Activated naive CD4-positive, alpha-beta T cell treated with anti-CD3 and anti-CD28 coated beads, Interleukin-2, amount 10 ng/mL, durations not matched to agents 7 days and 5 days (primary cell): ENCODE data around the gene SERTAD1.
"Not testable (repeated sequence)": the region's sequence is repeated elsewhere in the genome, so short reads cannot be mapped to it uniquely, and the experiment has no call there.

Source experiments
- CTCF ChIA-PET: fragments of 350-600 bp; sonication (Branson Sonifier 250); formaldehyde crosslinking; loops from one replicate; lab custom pipeline; 2021; ENCODE audit warnings: antibody characterized with exemption; lab: Charles Lee
- DNase-seq: peaks from one replicate; pipeline ENCODE4 v3.0.0-alpha.2; 2020
- H3K27ac Mint-ChIP-seq: one replicate; pipeline ENCODE4 v1.8.0; 2021; ENCODE audit warnings: mild to moderate bottlenecking, moderate library complexity, mixed read lengths
- H3K27me3 Mint-ChIP-seq: one replicate; pipeline ENCODE4 v1.8.0; 2021; ENCODE audit warnings: mild to moderate bottlenecking, mixed read lengths
- H3K36me3 Mint-ChIP-seq: one replicate; pipeline ENCODE4 v1.8.0; 2021; ENCODE audit warnings: mixed read lengths
- H3K4me1 Mint-ChIP-seq: one replicate; pipeline ENCODE4 v1.8.0; 2021; ENCODE audit warnings: mixed read lengths
- H3K4me3 Mint-ChIP-seq: one replicate; pipeline ENCODE4 v1.8.0; 2021; ENCODE audit warnings: mild to moderate bottlenecking, moderate library complexity, mixed read lengths
- H3K9me3 Mint-ChIP-seq: one replicate; pipeline ENCODE4 v1.8.0; 2021; ENCODE audit warnings: mixed read lengths

Gene SERTAD1

GRCh38 chr19:40425450-40426287, at the start of gene SERTAD1:
Gene SERTAD1 (minus strand): TSS chr19:40425992. CDS start chr19:40423546, 2,446 bp downstream.
- peaks cover 40% of the 10 kb centered on the region for H3K4me1 Mint-ChIP-seq
- peak within 1 kb of the TSS; percentile 90 for H3K27ac Mint-ChIP-seq
- peak; percentile 100 for DNase-seq
- peak within 1 kb of the TSS; percentile 80 for H3K4me3 Mint-ChIP-seq
- H3K36me3 Mint-ChIP-seq = peaks cover 15% of the 10 kb centered on the region
- peaks cover 14% of the 10 kb centered on the region for H3K27me3 Mint-ChIP-seq
- CTCF ChIA-PET = interaction anchor here (0.7 to 1.2 kb wide), 3 partner anchors 16 to 120 kb away, joined by 3 read pairs; no protein-coding TSS in a partner anchor
- H3K9me3 Mint-ChIP-seq = no peaks in the 10 kb centered on the region

- CTCF ChIA-PET = no interaction called here
- no peaks in the 10 kb centered on the region for H3K36me3 Mint-ChIP-seq
- no peaks in the 10 kb centered on the region for H3K9me3 Mint-ChIP-seq
Measured at GRCh38 chr19:40474737-40475136, 48.9 kb upstream of the SERTAD1 start.

GRCh38 chr19:40472516-40472915, 46.7 kb upstream of the SERTAD1 start:
- CTCF ChIA-PET = no interaction called here
- Mint-ChIP-seq H3K9me3 (no peaks in the 10 kb centered on the region), H3K27me3 (peaks cover 22% of the 10 kb centered on the region), H3K27ac (no peak overlapping the region), H3K36me3 (no peaks in the 10 kb centered on the region), H3K4me1 (peaks cover 3% of the 10 kb centered on the region), H3K4me3 (no peak overlapping the region)
- no peak for DNase-seq

More at GRCh38 chr19:40474737-40475136, 48.9 kb upstream of the SERTAD1 start:
- peaks cover 4% of the 10 kb centered on the region for H3K27me3 Mint-ChIP-seq
- H3K4me1 Mint-ChIP-seq = no peaks in the 10 kb centered on the region
- DNase-seq = no peak
- H3K27ac Mint-ChIP-seq = no peak overlapping the region
- H3K4me3 Mint-ChIP-seq = no peak overlapping the region

GRCh38 chr19:40471111-40471510, 45.3 kb upstream of the SERTAD1 start:
- peaks cover 30% of the 10 kb centered on the region for H3K27me3 Mint-ChIP-seq
- CTCF ChIA-PET = no interaction called here

GRCh38 chr19:40469011-40469410, 43.2 kb upstream of the SERTAD1 start:
- H3K9me3 Mint-ChIP-seq = no peaks in the 10 kb centered on the region
- peaks cover 4% of the 10 kb centered on the region for H3K36me3 Mint-ChIP-seq
- CTCF ChIA-PET = no interaction called here
- peaks cover 30% of the 10 kb centered on the region for H3K4me1 Mint-ChIP-seq
- DNase-seq = no peak
- H3K27me3 Mint-ChIP-seq = peaks cover 34% of the 10 kb centered on the region
- no peak overlapping the region for H3K27ac Mint-ChIP-seq
- H3K4me3 Mint-ChIP-seq = no peak overlapping the region

More at GRCh38 chr19:40471111-40471510, 45.3 kb upstream of the SERTAD1 start:
- H3K4me3 Mint-ChIP-seq = no peak overlapping the region
- H3K4me1 Mint-ChIP-seq = peaks cover 10% of the 10 kb centered on the region
- DNase-seq = no peak
- no peaks in the 10 kb centered on the region for H3K9me3 Mint-ChIP-seq
- H3K27ac Mint-ChIP-seq = no peak overlapping the region
- H3K36me3 Mint-ChIP-seq = peaks cover 4% of the 10 kb centered on the region

- peak; percentile 23 for DNase-seq
- CTCF ChIA-PET = no interaction called here
- Mint-ChIP-seq H3K36me3 (peaks cover 4% of the 10 kb centered on the region), H3K4me1 (peaks cover 30% of the 10 kb centered on the region), H3K27me3 (peaks cover 34% of the 10 kb centered on the region), H3K4me3 (peak within 1 kb of the TSS; percentile 84), H3K9me3 (no peaks in the 10 kb centered on the region), H3K27ac (peak within 1 kb of the TSS; percentile 86)
Measured at GRCh38 chr19:40466985-40467734, 41.4 kb upstream of the SERTAD1 start, which contains the start of gene SPTBN4. Gene SPTBN4 (plus strand): TSS chr19:40467001. CDS start chr19:40472622, 5,621 bp downstream.

GRCh38 chr19:40466219-40466984, 40.6 kb upstream of the SERTAD1 start:
- Mint-ChIP-seq H3K4me3 (peak overlapping the region; percentile 84), H3K27me3 (peaks cover 34% of the 10 kb centered on the region), H3K36me3 (peaks cover 4% of the 10 kb centered on the region), H3K4me1 (peaks cover 32% of the 10 kb centered on the region), H3K9me3 (no peaks in the 10 kb centered on the region), H3K27ac (peak overlapping the region; percentile 2)
- CTCF ChIA-PET = interaction anchor here (0.5 to 2.9 kb wide), 6 partner anchors 46 to 672 kb away, joined by 3 to 19 read pairs (median 10); partner anchors contain the start of genes LTBP4 and PRX
- peak; percentile 52 for DNase-seq

GRCh38 chr19:40465557-40466218, 39.9 kb upstream of the SERTAD1 start, which contains the start of gene BLVRB:
Gene BLVRB (minus strand): TSS chr19:40465745. CDS start chr19:40465688, 57 bp downstream.
- CTCF ChIA-PET = interaction anchor here (0.5 to 2.9 kb wide), 12 partner anchors 11 to 671 kb away, joined by 3 to 23 read pairs (median 4); partner anchors contain the start of genes LTBP4 and PRX
- Mint-ChIP-seq H3K4me1 (peaks cover 32% of the 10 kb centered on the region), H3K36me3 (peaks cover 4% of the 10 kb centered on the region), H3K27ac (peak within 1 kb of the TSS; percentile 86), H3K4me3 (peak within 1 kb of the TSS; percentile 84), H3K9me3 (no peaks in the 10 kb centered on the region), H3K27me3 (peaks cover 34% of the 10 kb centered on the region)
- peak; percentile 100 for DNase-seq

- CTCF ChIA-PET = interaction anchor here (0.8 to 2.9 kb wide), 13 partner anchors 10 to 325 kb away, joined by 3 to 23 read pairs (median 6); partner anchors contain the start of genes LTBP4 and PRX
Measured at GRCh38 chr19:40465025-40465556, 39.3 kb upstream of the SERTAD1 start.

GRCh38 chr19:40464059-40465024, 38.5 kb upstream of the SERTAD1 start:
- peak overlapping the region; percentile 84 for H3K4me3 Mint-ChIP-seq
- H3K9me3 Mint-ChIP-seq = no peaks in the 10 kb centered on the region
- H3K27me3 Mint-ChIP-seq = peaks cover 34% of the 10 kb centered on the region
- CTCF ChIA-PET = interaction anchor here (0.6 to 2.9 kb wide), 31 partner anchors 10 to 325 kb away, joined by 3 to 23 read pairs (median 3); partner anchors contain the start of genes LTBP4 and PRX
- H3K4me1 Mint-ChIP-seq = peaks cover 32% of the 10 kb centered on the region
- H3K36me3 Mint-ChIP-seq = peaks cover 4% of the 10 kb centered on the region
- no peak overlapping the region for H3K27ac Mint-ChIP-seq
- DNase-seq = peak; percentile 79

More at GRCh38 chr19:40465025-40465556, 39.3 kb upstream of the SERTAD1 start:
- Mint-ChIP-seq H3K4me1 (peaks cover 32% of the 10 kb centered on the region), H3K27ac (peak overlapping the region; percentile 86), H3K9me3 (no peaks in the 10 kb centered on the region), H3K27me3 (peaks cover 34% of the 10 kb centered on the region), H3K36me3 (peaks cover 4% of the 10 kb centered on the region), H3K4me3 (peak overlapping the region; percentile 84)
- peak; percentile 24 for DNase-seq

- H3K9me3 Mint-ChIP-seq, H3K4me3 Mint-ChIP-seq, DNase-seq, H3K36me3 Mint-ChIP-seq, H3K27ac Mint-ChIP-seq: not testable (repeated sequence)
- Mint-ChIP-seq H3K27me3 (peaks cover 26% of the 10 kb centered on the region), H3K4me1 (peaks cover 32% of the 10 kb centered on the region)
- CTCF ChIA-PET = interaction anchor here (0.6 to 2.9 kb wide), 24 partner anchors 9 to 324 kb away, joined by 3 to 23 read pairs (median 4); partner anchors contain the start of gene LTBP4
Measured at GRCh38 chr19:40463587-40464037, 37.8 kb upstream of the SERTAD1 start.
